ENCODE results near the gene RUSC2.
"Not testable (repeated sequence)": the region's sequence is repeated elsewhere in the genome, so short reads cannot be mapped to it uniquely, and the experiment has no call there.

DNA sequence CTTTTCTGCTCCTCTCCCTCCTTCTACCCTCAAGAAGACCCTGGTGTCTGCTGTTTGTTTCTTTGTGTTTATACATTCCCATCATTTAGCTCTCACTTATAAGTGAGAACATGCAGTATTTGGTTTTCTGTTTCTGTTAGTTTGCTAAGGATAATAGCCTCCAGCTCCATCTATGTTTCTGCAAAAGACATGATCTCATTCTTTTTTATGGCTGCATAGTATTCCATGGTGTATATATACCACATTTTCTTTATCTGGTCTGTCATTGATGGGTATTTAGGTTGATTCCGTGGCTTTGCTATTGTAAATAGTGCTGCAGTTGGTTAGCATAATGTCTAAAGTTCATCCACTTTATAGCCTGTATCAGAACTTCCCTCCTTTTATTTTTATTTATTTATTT is 3.2 kb downstream of the RUSC2 start:
- TF ChIP-seq, protein P1, sequence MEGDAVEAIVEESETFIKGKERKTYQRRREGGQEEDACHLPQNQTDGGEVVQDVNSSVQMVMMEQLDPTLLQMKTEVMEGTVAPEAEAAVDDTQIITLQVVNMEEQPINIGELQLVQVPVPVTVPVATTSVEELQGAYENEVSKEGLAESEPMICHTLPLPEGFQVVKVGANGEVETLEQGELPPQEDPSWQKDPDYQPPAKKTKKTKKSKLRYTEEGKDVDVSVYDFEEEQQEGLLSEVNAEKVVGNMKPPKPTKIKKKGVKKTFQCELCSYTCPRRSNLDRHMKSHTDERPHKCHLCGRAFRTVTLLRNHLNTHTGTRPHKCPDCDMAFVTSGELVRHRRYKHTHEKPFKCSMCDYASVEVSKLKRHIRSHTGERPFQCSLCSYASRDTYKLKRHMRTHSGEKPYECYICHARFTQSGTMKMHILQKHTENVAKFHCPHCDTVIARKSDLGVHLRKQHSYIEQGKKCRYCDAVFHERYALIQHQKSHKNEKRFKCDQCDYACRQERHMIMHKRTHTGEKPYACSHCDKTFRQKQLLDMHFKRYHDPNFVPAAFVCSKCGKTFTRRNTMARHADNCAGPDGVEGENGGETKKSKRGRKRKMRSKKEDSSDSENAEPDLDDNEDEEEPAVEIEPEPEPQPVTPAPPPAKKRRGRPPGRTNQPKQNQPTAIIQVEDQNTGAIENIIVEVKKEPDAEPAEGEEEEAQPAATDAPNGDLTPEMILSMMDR (IDR thresholded peaks at IDR 0.05) = not testable (repeated sequence)
- not testable (repeated sequence) for TF ChIP-seq POLR2A (IDR thresholded peaks at IDR 0.05)
